DND-41 (cell line): ENCODE measurements around the gene OSM.

ENCODE experiments used
- CTCF ChIP-seq: IDR thresholded peaks from 2 replicates; pipeline ENCODE4 v1.5.1; 2012; ENCODE audit warnings: borderline replicate concordance, low read length, moderate library complexity, mild to moderate bottlenecking; ENCODE audit not compliant: poor library complexity, severe bottlenecking; ENCODE audit errors: extremely low read depth
- EZH2 ChIP-seq: IDR thresholded peaks from 3 replicates; pipeline ENCODE4 v1.6.1; 2012; ENCODE audit warnings: borderline replicate concordance, low read depth, mild to moderate bottlenecking, moderate library complexity, low read length, inconsistent platforms; ENCODE audit not compliant: severe bottlenecking

GRCh38 chr22:30230787-30231461 is 35.7 kb downstream of the OSM start:
- TF ChIP-seq CTCF (no peak), EZH2 (no peak)
